Spleen (tissue), 11 donors: ENCODE measurements around the gene MYO3B. TPM values are rescaled to one million over a fixed set of nuclear protein-coding genes. Genes with fewer than 3 reads are reported as not detected.

ENCODE experiments used
- DNase-seq: peaks from one replicate; pipeline ENCODE4 v3.0.0-alpha.2; 2020
- H3K27ac ChIP-seq, 8 donors: fragments of 200-600 bp; sonication (generic) in 7 of 8; 1 replicate in 4 of 8; 2 replicates in 4 of 8; pipeline versions ENCODE4 v1.5.0 to v1.8.0; 2016 to 2021; ENCODE audit warnings: inconsistent platforms in 4 of 8, mild to moderate bottlenecking in 4 of 8, moderate library complexity in 1 of 8
- H3K27me3 ChIP-seq, 7 donors: fragments of 200-600 bp; sonication (generic) in 6 of 7; replicated peaks in 1 of 7; 1 replicate in 4 of 7; 2 replicates in 3 of 7; pipeline versions ENCODE4 v1.5.0 to v1.8.0; 2016 to 2021; ENCODE audit warnings: inconsistent platforms in 3 of 7, mild to moderate bottlenecking in 1 of 7
- H3K36me3 ChIP-seq, 6 donors: fragments of 200-600 bp; sonication (generic) in 5 of 6; 1 replicate in 4 of 6; 2 replicates in 2 of 6; pipeline versions ENCODE4 v1.5.0 to v1.8.0; 2016 to 2021; ENCODE audit warnings: inconsistent platforms in 2 of 6
- H3K4me1 ChIP-seq, 6 donors: fragments of 200-600 bp; sonication (generic) in 5 of 6; 1 replicate in 3 of 6; 2 replicates in 3 of 6; pipeline versions ENCODE4 v1.5.0 to v1.8.0; 2016 to 2021; ENCODE audit warnings: inconsistent platforms in 3 of 6
- H3K4me3 ChIP-seq, 8 donors: fragments of 200-600 bp; sonication (generic) in 7 of 8; 1 replicate in 4 of 8; 2 replicates in 4 of 8; pipeline versions ENCODE4 v1.5.0 to v1.8.0; 2016 to 2021; ENCODE audit warnings: inconsistent platforms in 4 of 8, mild to moderate bottlenecking in 4 of 8, moderate library complexity in 2 of 8
- H3K9me3 ChIP-seq, 8 donors: fragments of 200-600 bp; sonication (generic) in 7 of 8; 1 replicate in 4 of 8; 2 replicates in 4 of 8; pipeline versions ENCODE4 v1.5.0 to v1.8.0; 2016 to 2021; ENCODE audit warnings: inconsistent platforms in 4 of 8
- CTCF ChIP-seq, 11 experiments: fragments of 200-600 bp in 7 of 11; fragments of 450-650 bp in 4 of 11; sonication (generic) in 4 of 11; IDR thresholded peaks in 8 of 11; conservative IDR thresholded peaks in 3 of 11; 1 replicate in 7 of 11; 2 replicates in 4 of 11; pipeline versions ENCODE4 v1.4.0 to v1.8.0; 2016 to 2021; ENCODE audit warnings: antibody characterized with exemption in 11 of 11, inconsistent platforms in 4 of 11, mild to moderate bottlenecking in 1 of 11
- POLR2A ChIP-seq, 3 donors: fragments of 450-650 bp; IDR thresholded peaks; one replicate each; pipeline ENCODE4 v1.5.1; 2017; ENCODE audit warnings: antibody characterized with exemption in 3 of 3, mild to moderate bottlenecking in 1 of 3
- POLR2AphosphoS5 ChIP-seq, 3 donors: sonication (generic); formaldehyde crosslinking; IDR thresholded peaks; one replicate each; pipeline ENCODE4 v1.5.1; 2017; ENCODE audit warnings: antibody characterized with exemption in 3 of 3
- WGBS, 5 donors: extraction: QIAGEN DNeasy Blood & Tissue Kit in 3 of 5; methylation state at CpG; one replicate each; pipeline versions ENCODE4 v1.1.5 to v1.1.7; 2013 to 2018; 5-methylcytosine and 5-hydroxymethylcytosine counted together
- intact Hi-C: fragments of 100-400 bp; cut with DNase I; formaldehyde crosslinking; loops from one replicate; pipeline ENCODE4 v1.15.0; 2023; ENCODE audit warnings: low total_unique reads
- polyA plus RNA-seq, 3 donors: library from polyadenylated mRNA; stranded (reverse); fragments of 200-250 nt; gene quantifications; one replicate each; pipeline ENCODE4 v1.2.1, GENCODE V29; 2013
- total RNA-seq, 7 donors: library from RNA; depleted of rRNA in 3 of 7; stranded (reverse); fragments of >200 nt in 3 of 7; fragmentation: NEBNext Ultra II Directional in 4 of 7; extraction: Animal tissue kit (Norgen Biotek cat#: 25700) in 4 of 7; gene quantifications; one replicate each; pipeline versions ENCODE4 v1.1.0 to v1.2.1, GENCODE V29; 2016 to 2021
- donor health status: healthy with polysubstance abuse.
- donor health status: DM: no; HTN: no; CAD: no; lungs with moderate emphysema.
- donor health status: DM: no; HTN: no; CAD: no.
- donor health status: Bipolar disorder and iron deficiency.
- donor health status: healthy.
- donor health status: DM: no; HTN: no; CAD: no.
- donor health status: DM: yes; HTN: yes; CAD: no.

The MYO3B gene
- total and polyA plus RNA-seq, 10 donors: 0.03 to 2.0 (median 0.58) TPM; not detected in 4

DNA sequence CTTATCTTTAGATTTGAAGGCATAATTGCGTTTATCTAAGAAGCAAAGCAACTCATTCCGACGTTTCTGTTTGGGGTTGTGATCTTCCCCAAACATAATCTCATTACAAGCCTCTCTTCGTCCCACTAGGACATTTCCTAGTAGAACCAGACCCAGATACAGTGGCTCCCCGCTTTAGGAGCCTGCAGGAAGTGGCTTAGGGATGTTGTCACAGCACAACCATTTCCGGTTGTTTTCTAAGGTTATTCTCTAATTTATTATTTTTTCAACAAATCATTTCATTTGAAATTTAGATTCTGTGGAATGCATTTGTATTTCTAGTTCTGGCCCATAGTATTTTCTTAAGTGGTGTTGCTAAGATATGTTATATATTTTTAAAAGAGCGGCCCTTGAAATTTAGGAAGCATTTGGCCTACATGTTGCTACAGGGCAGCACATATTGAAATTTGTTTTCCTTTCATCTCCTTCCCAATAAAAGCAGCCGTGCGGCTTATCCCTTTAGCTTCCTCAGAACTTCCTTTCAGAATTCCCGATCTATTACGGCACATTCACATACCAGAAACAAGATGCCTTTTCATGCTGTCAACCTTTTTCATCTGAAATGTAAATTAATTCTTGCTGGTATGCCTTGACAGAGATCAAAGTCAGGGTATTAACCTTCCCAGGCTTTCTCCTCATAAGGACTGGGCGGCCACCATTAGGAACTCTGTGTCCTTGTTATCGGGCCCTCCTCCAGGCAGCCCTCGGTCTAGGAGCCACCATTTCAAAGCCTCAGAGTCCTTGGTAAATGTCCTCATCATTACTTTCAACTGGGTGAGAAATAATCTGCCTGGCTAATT is 326.2 kb downstream of the MYO3B start:
- intact Hi-C loops: no loop called here
- TF ChIP-seq CTCF (IDR thresholded peaks at IDR 0.05 in 8 of 11, conservative IDR thresholded peaks at IDR 0.05 in 3 of 11) (no peak), POLR2A (IDR thresholded peaks at IDR 0.05) (no peak), POLR2AphosphoS5 (IDR thresholded peaks at IDR 0.05) (no peak)
- Histone ChIP-seq H3K9me3 (no peaks in the 10 kb centered on the region), H3K4me1 (peaks cover 0 to 26% (median 5%) of the 10 kb centered on the region in 6 donors), H3K27ac (peak overlapping the region in 1 of 8 donors; percentile 37), H3K4me3 (no peak overlapping the region), H3K36me3 (no peaks in the 10 kb centered on the region), H3K27me3 (peaks cover 0 to 11% (median 0%) of the 10 kb centered on the region in 7 donors)
- 68 to 79% (median 70%) methylated on average over 14 of the region's 14 CpGs for WGBS, 5 donors
- no peak for DNase-seq

- Histone ChIP-seq H3K27ac (no peak overlapping the region), H3K27me3 (peaks cover 0 to 11% (median 0%) of the 10 kb centered on the region in 7 donors), H3K9me3 (no peaks in the 10 kb centered on the region), H3K36me3 (no peaks in the 10 kb centered on the region), H3K4me3 (no peak overlapping the region), H3K4me1 (peaks cover 0 to 26% (median 5%) of the 10 kb centered on the region in 6 donors)
- no peak for TF ChIP-seq POLR2AphosphoS5 (IDR thresholded peaks at IDR 0.05)
- no peak for TF ChIP-seq CTCF (IDR thresholded peaks at IDR 0.05 in 8 of 11, conservative IDR thresholded peaks at IDR 0.05 in 3 of 11)
- TF ChIP-seq POLR2A (IDR thresholded peaks at IDR 0.05): no peak
- 79 to 96% (median 88%) methylated on average over 4 of the region's 4 CpGs for WGBS, 5 donors
- intact Hi-C loops: no loop called here
- DNase-seq: no peak
Observed at GRCh38 chr2:170504810-170505145, 326.8 kb downstream of the MYO3B start.

DNA sequence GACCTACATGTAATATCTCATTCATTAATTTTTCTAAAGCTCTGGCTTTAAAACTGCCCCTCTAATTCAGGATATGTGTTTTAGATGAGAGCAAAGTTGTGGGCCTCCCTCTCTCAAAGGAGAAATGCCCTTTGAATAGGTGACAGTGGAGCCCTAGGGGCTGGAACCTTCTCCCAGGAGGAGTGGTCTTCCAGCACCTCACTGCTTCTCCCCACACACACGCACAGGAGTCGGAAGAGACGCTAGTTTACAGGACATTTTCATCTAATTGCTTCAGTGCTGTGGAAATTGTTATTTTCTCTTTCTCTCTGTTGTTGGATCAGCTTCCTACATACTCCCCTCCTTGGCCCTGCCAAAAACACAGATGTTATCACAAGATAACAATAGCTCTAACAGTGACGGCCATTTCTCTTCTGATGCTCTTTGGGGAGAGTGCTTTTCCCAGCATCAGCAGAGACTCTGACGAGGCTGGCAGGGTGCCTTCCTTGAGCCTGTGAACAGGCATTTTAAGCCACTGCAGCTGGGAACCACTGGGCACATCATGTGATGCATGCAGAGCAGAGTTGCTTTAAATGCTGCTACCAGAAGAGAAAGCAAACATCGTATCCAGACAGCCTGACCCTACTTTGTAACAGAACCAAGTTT is 327.8 kb downstream of the MYO3B start:
- H3K36me3 ChIP-seq: no peaks in the 10 kb centered on the region
- no peak for TF ChIP-seq CTCF (IDR thresholded peaks at IDR 0.05 in 8 of 11, conservative IDR thresholded peaks at IDR 0.05 in 3 of 11)
- TF ChIP-seq POLR2AphosphoS5 (IDR thresholded peaks at IDR 0.05): no peak
- TF ChIP-seq POLR2A (IDR thresholded peaks at IDR 0.05): no peak
- H3K4me3 ChIP-seq: no peak overlapping the region
- H3K27ac ChIP-seq: peak overlapping the region in 1 of 8 donors; percentile 6
- intact Hi-C loops: no loop called here
- peaks cover 0 to 11% (median 0%) of the 10 kb centered on the region in 7 donors for H3K27me3 ChIP-seq
- no peaks in the 10 kb centered on the region for H3K9me3 ChIP-seq
- WGBS, 5 donors: 32 to 42% (median 36%) methylated on average over 6 of the region's 6 CpGs
- DNase-seq: no peak
- peaks cover 0 to 26% (median 5%) of the 10 kb centered on the region in 6 donors for H3K4me1 ChIP-seq
